Measurements from ENCODE around the gene CADPS2. TPM values are rescaled to one million over a fixed set of nuclear protein-coding genes. Genes with fewer than 3 reads are reported as not detected.

The CADPS2 gene
- total RNA-seq, 1 donor from 2014 or later = 19.1 TPM

DNA sequence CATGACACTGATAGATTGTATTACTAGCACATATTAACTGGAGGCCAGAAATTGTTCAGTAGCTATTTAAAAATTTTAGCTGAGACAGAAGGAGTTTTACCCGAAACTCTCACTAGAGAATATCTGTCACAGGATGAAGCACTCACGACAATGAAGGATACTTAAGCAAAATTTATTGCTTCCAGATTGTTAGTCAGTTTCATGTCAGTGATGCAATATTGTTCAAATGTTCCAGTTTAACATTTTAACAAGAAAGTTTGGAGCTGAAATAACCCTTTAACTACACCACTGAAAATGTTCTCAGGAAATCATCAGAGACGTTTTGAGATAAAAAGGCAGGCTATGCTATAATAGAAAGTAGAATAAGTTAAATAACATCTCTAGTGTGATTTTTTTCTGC, 15.0 kb upstream of the CADPS2 start:
- TF ChIP-seq EZH2phosphoT487 (IDR thresholded peaks at IDR 0.05) (no peak), EZH2 (IDR thresholded peaks at IDR 0.05) (no peak)
- TF ChIP-seq, protein P1, sequence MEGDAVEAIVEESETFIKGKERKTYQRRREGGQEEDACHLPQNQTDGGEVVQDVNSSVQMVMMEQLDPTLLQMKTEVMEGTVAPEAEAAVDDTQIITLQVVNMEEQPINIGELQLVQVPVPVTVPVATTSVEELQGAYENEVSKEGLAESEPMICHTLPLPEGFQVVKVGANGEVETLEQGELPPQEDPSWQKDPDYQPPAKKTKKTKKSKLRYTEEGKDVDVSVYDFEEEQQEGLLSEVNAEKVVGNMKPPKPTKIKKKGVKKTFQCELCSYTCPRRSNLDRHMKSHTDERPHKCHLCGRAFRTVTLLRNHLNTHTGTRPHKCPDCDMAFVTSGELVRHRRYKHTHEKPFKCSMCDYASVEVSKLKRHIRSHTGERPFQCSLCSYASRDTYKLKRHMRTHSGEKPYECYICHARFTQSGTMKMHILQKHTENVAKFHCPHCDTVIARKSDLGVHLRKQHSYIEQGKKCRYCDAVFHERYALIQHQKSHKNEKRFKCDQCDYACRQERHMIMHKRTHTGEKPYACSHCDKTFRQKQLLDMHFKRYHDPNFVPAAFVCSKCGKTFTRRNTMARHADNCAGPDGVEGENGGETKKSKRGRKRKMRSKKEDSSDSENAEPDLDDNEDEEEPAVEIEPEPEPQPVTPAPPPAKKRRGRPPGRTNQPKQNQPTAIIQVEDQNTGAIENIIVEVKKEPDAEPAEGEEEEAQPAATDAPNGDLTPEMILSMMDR (IDR thresholded peaks at IDR 0.05) = no peak
- H3K36me3 ChIP-seq = no peaks in the 10 kb centered on the region
- H2AFZ ChIP-seq (replicated peaks) = peak overlapping the region; percentile 2
- Mint-ChIP-seq H3K36me3 (no peaks in the 10 kb centered on the region), H3K4me1 (no peaks in the 10 kb centered on the region), H3K27ac (no peak overlapping the region), H3K4me3 (no peak overlapping the region), H3K27me3 (ENCODE audit: insufficient read depth, low read depth) (peaks cover 2% of the 10 kb centered on the region), H3K9me3 (no peaks in the 10 kb centered on the region)
- no peaks in the 10 kb centered on the region for H3K27me3 ChIP-seq
- H3F3A ChIP-seq (ENCODE audit: low read depth) = no peaks in the 10 kb centered on the region
- no peak overlapping the region for H3K4me2 ChIP-seq
- H3K9ac ChIP-seq = no peak overlapping the region
- no peak overlapping the region for H3K4me3 ChIP-seq
- DNase-seq (ENCODE audit: low spot score) = no peak
- no peaks in the 10 kb centered on the region for H4K20me1 ChIP-seq (ENCODE audit: low read depth)
- no peaks in the 10 kb centered on the region for H3K9me3 ChIP-seq (ENCODE audit: low read depth)
- H3K27ac ChIP-seq = no peak overlapping the region
- no peaks in the 10 kb centered on the region for H3K79me2 ChIP-seq (ENCODE audit: low read depth)
- H3K4me1 ChIP-seq = no peaks in the 10 kb centered on the region

DNA sequence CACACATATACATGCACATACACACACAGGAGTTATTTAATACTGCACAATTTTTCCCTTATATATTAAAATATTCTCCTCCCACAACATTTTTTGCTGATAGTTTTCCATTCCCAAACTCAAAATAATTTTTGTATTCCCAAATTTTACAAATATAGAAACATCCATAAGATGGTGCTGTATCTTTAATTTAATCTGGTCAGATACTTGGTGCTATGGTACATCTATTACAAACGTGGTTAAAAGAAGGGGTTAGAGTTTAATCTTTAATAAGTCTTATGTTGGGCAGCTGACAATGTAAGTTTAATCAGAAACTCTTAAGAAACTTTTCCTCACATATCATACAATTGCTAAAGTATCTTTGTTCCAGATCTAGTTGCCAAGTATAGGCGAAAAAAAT, 10.2 kb upstream of the CADPS2 start:
- TF ChIP-seq EZH2 (IDR thresholded peaks at IDR 0.05) = no peak
- no peak for TF ChIP-seq EZH2phosphoT487 (IDR thresholded peaks at IDR 0.05)
- TF ChIP-seq, protein P1 (IDR thresholded peaks at IDR 0.05) = no peak
- H3K4me3 ChIP-seq = no peak overlapping the region
- H3K4me3 Mint-ChIP-seq = no peak overlapping the region
- H3K9ac ChIP-seq = no peak overlapping the region
- H3K4me1 Mint-ChIP-seq = no peaks in the 10 kb centered on the region
- no peaks in the 10 kb centered on the region for H3K79me2 ChIP-seq (ENCODE audit: low read depth)
- peaks cover 2% of the 10 kb centered on the region for H3K9me3 Mint-ChIP-seq
- H3K4me2 ChIP-seq = no peak overlapping the region
- no peaks in the 10 kb centered on the region for H3K4me1 ChIP-seq
- no peaks in the 10 kb centered on the region for H4K20me1 ChIP-seq (ENCODE audit: low read depth)
- no peaks in the 10 kb centered on the region for H3K36me3 ChIP-seq
- DNase-seq (ENCODE audit: low spot score) = no peak
- no peaks in the 10 kb centered on the region for H3F3A ChIP-seq (ENCODE audit: low read depth)
- no peaks in the 10 kb centered on the region for H3K36me3 Mint-ChIP-seq
- no peak overlapping the region for H3K27ac ChIP-seq
- H3K27ac Mint-ChIP-seq = no peak overlapping the region
- H2AFZ ChIP-seq (replicated peaks) = no peak overlapping the region
- peaks cover 2% of the 10 kb centered on the region for H3K27me3 Mint-ChIP-seq (ENCODE audit: insufficient read depth, low read depth)
- H3K9me3 ChIP-seq (ENCODE audit: low read depth) = no peaks in the 10 kb centered on the region
- no peaks in the 10 kb centered on the region for H3K27me3 ChIP-seq

DNA sequence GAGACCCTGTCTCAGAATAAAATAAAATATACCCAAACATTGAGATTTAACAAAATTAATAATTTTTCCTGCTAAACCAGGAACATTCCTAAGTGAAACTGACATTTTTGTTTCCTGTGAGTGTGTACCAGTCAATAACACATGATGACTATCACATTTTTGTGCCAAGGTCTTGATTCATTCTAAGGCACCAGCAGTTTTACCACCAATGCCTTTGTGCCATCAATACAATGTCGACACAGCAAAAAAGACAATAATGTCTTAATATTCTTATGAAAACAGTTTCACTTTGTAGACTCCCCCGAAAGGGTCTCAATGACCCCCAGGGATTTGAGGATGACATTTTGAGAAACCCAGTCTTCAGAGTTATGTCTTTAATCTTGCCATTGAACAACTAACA, 7.2 kb upstream of the CADPS2 start:
- Histone ChIP-seq H3F3A (ENCODE audit: low read depth) (no peaks in the 10 kb centered on the region), H3K4me2 (no peak overlapping the region), H3K9me3 (ENCODE audit: low read depth) (no peaks in the 10 kb centered on the region), H3K4me1 (no peaks in the 10 kb centered on the region), H3K36me3 (no peaks in the 10 kb centered on the region), H3K4me3 (no peak overlapping the region), H4K20me1 (ENCODE audit: low read depth) (no peaks in the 10 kb centered on the region), H2AFZ (replicated peaks) (no peak overlapping the region), H3K27me3 (peaks cover 11% of the 10 kb centered on the region), H3K79me2 (ENCODE audit: low read depth) (no peaks in the 10 kb centered on the region), H3K27ac (no peak overlapping the region), H3K9ac (no peak overlapping the region)
- Mint-ChIP-seq H3K9me3 (peaks cover 2% of the 10 kb centered on the region), H3K27ac (no peak overlapping the region), H3K27me3 (ENCODE audit: insufficient read depth, low read depth) (no peaks in the 10 kb centered on the region), H3K4me1 (no peaks in the 10 kb centered on the region), H3K4me3 (no peak overlapping the region), H3K36me3 (no peaks in the 10 kb centered on the region)
- DNase-seq (ENCODE audit: low spot score) = no peak
- TF ChIP-seq EZH2phosphoT487 (IDR thresholded peaks at IDR 0.05) = no peak
- TF ChIP-seq, protein P1 (IDR thresholded peaks at IDR 0.05) = no peak
- TF ChIP-seq EZH2 (IDR thresholded peaks at IDR 0.05) = no peak

All from neural progenitor cell (in vitro differentiated cells).